HG03108 (cell line): ENCODE results near the gene PPIP5K1.

Experiments used
- ATAC-seq: cut with Tn5 transposase; IDR thresholded peaks from one replicate; pipeline ENCODE4 v1.9.1; 2021; ENCODE audit warnings: moderate library complexity; ENCODE audit not compliant: unreplicated experiment

Gene PPIP5K1

DNA sequence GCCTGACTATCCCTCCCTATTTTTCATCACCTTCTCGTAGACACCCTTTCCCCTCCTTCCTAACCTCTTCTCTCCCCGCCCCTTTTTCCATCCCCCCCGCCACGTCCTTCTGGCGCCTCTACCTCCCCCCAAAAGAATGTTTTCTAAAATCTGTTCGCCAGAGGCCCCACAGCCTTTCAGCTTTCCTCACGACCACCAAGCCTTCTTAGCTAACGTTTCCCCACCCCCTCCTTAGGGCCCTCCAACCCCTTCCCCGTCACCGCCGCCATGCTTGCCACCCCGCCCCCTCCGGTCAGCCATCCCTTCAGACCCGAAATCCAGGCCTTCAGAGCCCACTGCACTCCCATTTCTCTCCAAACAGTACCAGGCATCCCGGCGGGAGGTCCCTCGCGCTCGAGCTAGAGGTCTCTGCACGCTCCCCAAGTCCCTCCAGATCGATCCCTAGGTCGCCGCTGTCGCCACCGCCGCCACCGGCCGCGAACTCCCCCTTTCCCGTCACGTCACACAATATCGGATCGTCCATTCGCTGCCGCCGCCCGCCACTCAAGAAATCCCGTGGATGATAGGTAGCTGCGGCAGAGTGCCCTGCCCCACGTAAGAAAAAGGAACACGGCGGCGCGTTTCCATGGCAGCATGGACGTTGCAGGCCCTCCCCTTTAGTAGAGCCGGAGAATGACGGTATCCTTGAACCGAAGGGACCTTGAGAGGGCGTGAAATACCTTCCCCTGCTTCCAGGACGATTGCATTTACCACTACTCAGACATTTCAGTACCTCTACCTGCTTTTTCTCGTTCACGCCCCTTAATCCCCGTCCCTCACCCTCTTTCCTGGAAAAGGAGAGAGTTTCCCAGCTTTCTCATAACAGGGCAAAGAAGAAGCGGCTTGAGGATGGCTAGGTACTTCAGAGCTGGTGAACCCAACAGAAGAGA lies 97.1 kb downstream of the PPIP5K1 start, which contains the start of gene TP53BP1:
TSS of gene TP53BP1 (minus strand) at position 484 of the 929 bp plus-strand sequence. CDS start at position 371, 113 bp downstream.
- peak; percentile 97 for ATAC-seq

DNA sequence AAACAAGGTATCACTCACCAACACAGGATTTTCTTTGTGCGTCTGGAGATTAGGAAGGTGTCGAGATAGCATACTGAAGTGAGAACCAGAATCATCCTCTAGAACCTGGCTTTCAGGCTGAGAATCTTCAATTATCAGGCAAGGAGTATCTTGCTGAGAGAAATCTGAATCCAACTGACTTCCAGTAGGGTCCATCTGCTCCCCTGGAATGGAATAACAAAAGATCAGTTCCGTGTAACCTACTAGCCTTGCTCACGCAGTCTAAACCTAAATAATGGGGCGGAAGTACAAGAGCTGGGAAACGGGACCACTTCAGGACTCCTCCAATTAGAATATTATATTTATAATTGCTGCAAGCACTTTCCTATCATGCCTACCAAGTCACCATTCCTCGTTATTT lies 97.7 kb downstream of the PPIP5K1 start:
- no peak for ATAC-seq

DNA sequence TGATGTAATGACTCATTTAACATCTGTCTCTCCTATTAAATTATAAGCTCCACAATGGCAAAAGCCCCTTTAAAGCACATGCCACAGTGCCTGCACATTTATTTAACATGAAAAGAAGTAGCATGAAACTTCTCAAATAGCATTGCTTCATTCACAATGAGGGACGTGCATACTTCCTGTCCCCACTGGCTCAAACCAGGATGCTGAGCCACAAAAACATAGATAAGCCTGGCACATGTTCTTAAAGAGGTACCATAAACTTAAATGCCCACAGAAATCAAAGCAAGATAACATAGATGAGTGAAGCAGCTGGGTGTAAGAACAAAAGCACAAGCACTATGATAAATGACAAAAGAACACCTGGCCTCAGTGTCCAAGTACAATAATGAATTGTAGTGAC lies 100.8 kb downstream of the PPIP5K1 start:
- ATAC-seq = no peak

DNA sequence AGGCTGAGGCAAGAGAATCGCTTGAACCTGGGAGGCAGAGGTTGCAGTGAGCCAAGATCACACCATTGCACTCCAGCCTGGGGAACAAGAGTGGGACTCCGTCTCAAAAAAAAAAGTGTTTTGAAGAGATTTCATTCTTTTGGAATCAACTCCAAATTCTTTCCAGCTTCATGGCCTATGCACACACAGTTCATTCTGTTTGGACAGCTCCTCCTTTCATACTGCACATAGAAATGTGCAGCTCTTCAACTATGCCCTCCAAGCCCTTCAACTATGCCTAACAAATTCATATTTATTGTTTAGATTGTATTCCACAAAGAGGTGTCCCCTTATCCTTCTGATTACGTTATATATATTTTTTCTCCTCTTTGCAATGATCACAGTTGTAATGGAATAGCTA lies 101.2 kb downstream of the PPIP5K1 start:
- ATAC-seq = no peak

DNA sequence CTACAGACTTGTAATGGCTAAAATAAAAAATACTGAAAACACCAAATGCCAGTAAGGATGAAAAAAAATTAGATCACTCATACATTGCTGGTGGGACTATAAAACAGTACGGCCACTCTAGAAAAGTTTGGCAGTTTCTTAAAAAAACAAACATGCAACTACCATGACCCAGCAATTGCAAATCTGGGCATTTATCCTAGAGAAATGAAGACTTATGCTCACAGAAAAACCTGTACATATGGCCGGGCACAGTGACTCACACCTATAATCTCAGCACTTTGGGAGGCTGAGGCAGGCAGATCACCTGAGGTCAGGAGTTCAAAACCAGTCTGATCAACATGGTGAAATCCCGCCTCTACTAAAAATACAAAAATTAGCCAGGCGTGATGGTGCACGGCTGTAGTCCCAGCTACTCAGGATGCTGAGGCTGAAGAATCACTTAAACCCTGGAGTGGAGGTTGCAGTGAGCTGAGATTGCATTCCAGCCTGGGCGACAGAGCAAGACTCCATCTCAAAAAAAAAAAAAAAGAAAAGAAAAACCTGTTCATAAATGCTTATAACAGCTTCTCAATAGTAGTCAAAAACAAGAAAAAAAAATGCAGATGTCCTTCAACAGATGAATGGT lies 102.6 kb downstream of the PPIP5K1 start:
- ATAC-seq = no peak

DNA sequence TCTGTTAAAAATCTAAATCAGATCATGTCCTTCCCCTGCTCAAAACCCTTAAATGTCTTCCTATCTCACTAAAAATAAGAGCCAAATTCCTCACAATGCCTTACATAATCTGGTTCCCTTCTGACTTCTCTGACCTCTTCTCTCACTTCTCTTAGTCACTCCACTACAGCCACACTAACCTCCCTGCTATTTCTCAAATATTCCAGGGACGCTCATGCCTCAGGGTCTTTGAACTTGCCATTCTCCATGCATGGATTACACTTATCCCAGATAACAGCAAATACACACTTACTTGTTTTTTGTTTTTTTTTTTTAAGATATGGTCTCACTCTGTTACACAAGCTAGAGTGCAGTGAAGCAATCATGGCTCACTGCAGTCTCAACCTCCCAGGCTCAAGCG lies 105.6 kb downstream of the PPIP5K1 start:
- ATAC-seq = no peak
